ENCODE data around the gene IL13.

DNA sequence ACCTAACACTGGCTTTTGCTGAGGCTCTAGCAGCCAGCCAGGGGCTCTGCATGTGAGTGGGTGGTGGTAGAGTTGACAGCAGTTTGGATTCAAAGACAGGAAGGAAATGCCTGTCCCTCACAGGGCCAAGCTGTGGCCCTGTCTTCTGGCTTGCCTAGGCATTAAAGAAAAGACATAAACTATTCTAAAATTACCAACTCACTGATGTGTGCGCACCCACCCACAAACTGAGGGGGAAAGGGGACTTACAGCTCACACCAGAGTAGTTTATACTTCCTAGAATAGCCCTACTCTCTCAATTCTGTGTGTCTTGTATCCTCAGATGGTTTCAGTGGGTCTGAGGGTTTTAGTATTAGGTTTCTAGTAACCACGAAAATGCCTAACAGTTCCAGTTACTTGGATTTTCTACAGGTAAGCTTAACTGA lies 18.3 kb upstream of the IL13 start:
- TF ChIP-seq ARNTL (CRISPR knock-in tag; IDR thresholded peaks at IDR 0.05; ENCODE audit: borderline replicate concordance, low read depth) (no peak), TOX (CRISPR knock-in tag; IDR thresholded peaks at IDR 0.05; ENCODE audit: borderline replicate concordance) (no peak), ZNF70 (CRISPR knock-in tag; IDR thresholded peaks at IDR 0.05) (no peak), ZFP3 (CRISPR knock-in tag; IDR thresholded peaks at IDR 0.05) (no peak)
- TF ChIP-seq, protein P1, sequence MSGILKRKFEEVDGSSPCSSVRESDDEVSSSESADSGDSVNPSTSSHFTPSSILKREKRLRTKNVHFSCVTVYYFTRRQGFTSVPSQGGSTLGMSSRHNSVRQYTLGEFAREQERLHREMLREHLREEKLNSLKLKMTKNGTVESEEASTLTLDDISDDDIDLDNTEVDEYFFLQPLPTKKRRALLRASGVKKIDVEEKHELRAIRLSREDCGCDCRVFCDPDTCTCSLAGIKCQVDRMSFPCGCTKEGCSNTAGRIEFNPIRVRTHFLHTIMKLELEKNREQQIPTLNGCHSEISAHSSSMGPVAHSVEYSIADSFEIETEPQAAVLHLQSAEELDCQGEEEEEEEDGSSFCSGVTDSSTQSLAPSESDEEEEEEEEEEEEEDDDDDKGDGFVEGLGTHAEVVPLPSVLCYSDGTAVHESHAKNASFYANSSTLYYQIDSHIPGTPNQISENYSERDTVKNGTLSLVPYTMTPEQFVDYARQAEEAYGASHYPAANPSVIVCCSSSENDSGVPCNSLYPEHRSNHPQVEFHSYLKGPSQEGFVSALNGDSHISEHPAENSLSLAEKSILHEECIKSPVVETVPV (CRISPR knock-in tag; IDR thresholded peaks at IDR 0.05): no peak
